Endothelial cell of umbilical vein (primary cell): ENCODE measurements around the gene LRCOL1. TPM values are rescaled to one million over a fixed set of nuclear protein-coding genes. Genes with fewer than 3 reads are reported as not detected.

Experiments
- BruUV-seq: library from RNA; stranded (reverse); fragments of 400-500 nt; replicated peaks from 2 replicates; lab custom pipeline; 2021; lab: Mats Ljungman, UMichigan
- CTCF ChIA-PET: fragments of 300-600, 350-600 bp; sonication (Branson Sonifier 250); formaldehyde crosslinking; loops from one replicate; lab custom pipeline; 2021; ENCODE audit warnings: antibody characterized with exemption, inconsistent platforms; lab: Charles Lee
- POLR2A ChIA-PET: fragments of 300-600, 350-600 bp; sonication (Branson Sonifier 250); formaldehyde crosslinking; loops from one replicate; lab custom pipeline; 2021; ENCODE audit warnings: antibody characterized with exemption, inconsistent platforms; lab: Charles Lee
- DNase-seq: peaks from one replicate; pipeline ENCODE4 v3.0.0-alpha.2; 2011; ENCODE audit warnings: low read depth, low spot score
- FAIRE-seq: peaks from 2 replicates; lab custom pipeline; 2011; peaks lifted over from hg19 to GRCh38; lab: Jason Lieb, UNC
- H2AFZ ChIP-seq: 2 replicates; pipeline ENCODE4 v1.6.0; 2012; ENCODE audit warnings: low read depth, low read length, control low read depth, inconsistent platforms
- H3K27ac ChIP-seq: 2 replicates; pipeline ENCODE4 v1.5.1; 2011; ENCODE audit warnings: low read depth, mild to moderate bottlenecking, control low read depth, low read length, moderate library complexity; ENCODE audit not compliant: insufficient read depth
- H3K27me3 ChIP-seq, 2 experiments: 2 replicates each; pipeline versions ENCODE4 v1.6.0 to v1.6.1; 2011; ENCODE audit warnings: low read length in 2 of 2, mixed read lengths in 1 of 2; ENCODE audit not compliant: control insufficient read depth in 2 of 2, insufficient read depth in 2 of 2
- H3K36me3 ChIP-seq, 2 experiments: 2 replicates in 1 of 2; 3 replicates in 1 of 2; pipeline ENCODE4 v1.5.1; 2011; ENCODE audit warnings: low read length in 2 of 2, mild to moderate bottlenecking in 1 of 2, moderate library complexity in 1 of 2; ENCODE audit not compliant: control insufficient read depth in 2 of 2, insufficient read depth in 2 of 2; ENCODE audit errors: extremely low read depth in 1 of 2
- H3K4me1 ChIP-seq: 3 replicates; pipeline ENCODE4 v1.5.1; 2011; ENCODE audit warnings: mild to moderate bottlenecking, low read length; ENCODE audit not compliant: control insufficient read depth, insufficient read depth; ENCODE audit errors: extremely low read depth
- H3K4me2 ChIP-seq: 2 replicates; pipeline ENCODE4 v1.6.1; 2011; ENCODE audit warnings: low read length, control low read depth, mixed read lengths; ENCODE audit not compliant: insufficient read depth
- H3K4me3 ChIP-seq, 3 experiments: fragments of 200-600 bp in 1 of 3; sonication (generic), shearing (Covaris generic) in 1 of 3; replicated peaks in 1 of 3; 2 replicates each; pipeline ENCODE4 v1.5.1; 2011 to 2016; ENCODE audit warnings: control low read depth in 3 of 3, low read length in 3 of 3, mild to moderate bottlenecking in 2 of 3, inconsistent platforms in 1 of 3, low read depth in 1 of 3, moderate library complexity in 1 of 3; ENCODE audit not compliant: insufficient read depth in 1 of 3
- H3K79me2 ChIP-seq: 2 replicates; pipeline ENCODE4 v1.6.0; 2012; ENCODE audit warnings: low read length, inconsistent platforms; ENCODE audit not compliant: control insufficient read depth, insufficient read depth
- H3K9ac ChIP-seq: replicated peaks from 2 replicates; pipeline ENCODE3; 2011; ENCODE audit warnings: low read length, control low read depth; ENCODE audit not compliant: insufficient read depth; ENCODE audit errors: extremely low read depth
- H3K9me1 ChIP-seq: replicated peaks from 3 replicates; pipeline ENCODE4 v1.6.0; 2011; ENCODE audit warnings: mild to moderate bottlenecking, low read length; ENCODE audit not compliant: control insufficient read depth, insufficient read depth; ENCODE audit errors: extremely low read depth
- H3K9me3 ChIP-seq: replicated peaks from 2 replicates; pipeline ENCODE4 v1.5.1; 2012; ENCODE audit warnings: low read length, inconsistent platforms; ENCODE audit not compliant: control insufficient read depth, insufficient read depth
- H4K20me1 ChIP-seq: replicated peaks from 2 replicates; pipeline ENCODE3; 2011; ENCODE audit warnings: mild to moderate bottlenecking, low read length; ENCODE audit not compliant: control insufficient read depth, insufficient read depth; ENCODE audit errors: extremely low read depth
- CTCF ChIP-seq, 2 donors: IDR thresholded peaks; 1 replicate in 1 of 2; 2 replicates in 1 of 2; pipeline ENCODE4 v1.5.1; 2011; ENCODE audit warnings: low read length in 2 of 2, mild to moderate bottlenecking in 2 of 2, moderate library complexity in 2 of 2, control low read depth in 1 of 2, inconsistent platforms in 1 of 2, low read depth in 1 of 2; ENCODE audit not compliant: insufficient read depth in 1 of 2; ENCODE audit errors: extremely low read depth in 1 of 2
- EZH2 ChIP-seq: IDR thresholded peaks from 2 replicates; pipeline ENCODE4 v1.6.1; 2012; ENCODE audit warnings: borderline replicate concordance, low read depth, mild to moderate bottlenecking, moderate library complexity, low read length, inconsistent platforms; ENCODE audit not compliant: severe bottlenecking
- MAX ChIP-seq: IDR thresholded peaks from 2 replicates; pipeline ENCODE4 v1.6.1; 2011; ENCODE audit not compliant: insufficient read depth, insufficient read length
- POLR2A ChIP-seq: IDR thresholded peaks from 2 replicates; pipeline ENCODE4 v1.6.1; 2012; ENCODE audit warnings: low read depth, mild to moderate bottlenecking, control low read depth, low read length
- POLR2AphosphoS5 ChIP-seq: IDR thresholded peaks from 2 replicates; pipeline ENCODE4 v1.6.1; 2012; ENCODE audit warnings: low read depth, mild to moderate bottlenecking, control low read depth, low read length, moderate library complexity; ENCODE audit not compliant: insufficient read depth
- dilution Hi-C: fragments of 300-500 bp; cut with MboI; formaldehyde crosslinking; loops from one replicate; pipeline ENCODE4 v1.15.0; 2019; ENCODE audit warnings: low sequenced_read_pairs; ENCODE audit not compliant: extremely low pct_ligation_motif_present
- intact Hi-C: fragments of 100-400 bp; cut with micrococcal nuclease; formaldehyde crosslinking; loops from one replicate; pipeline ENCODE4 v1.10.0; 2022
- polyA plus RNA-seq, 4 experiments: library from polyadenylated mRNA; depleted of rRNA in 3 of 4; stranded (reverse) in 3 of 4; unstranded in 1 of 4; fragments of >200 nt; gene quantifications; 2 replicates each; pipeline versions ENCODE4 v1.2.1 to v1.2.3, GENCODE V29; 2011 to 2012; ENCODE audit warnings: missing spikeins in 1 of 4
- total RNA-seq: library from RNA; stranded (reverse); gene quantifications from 2 replicates; pipeline ENCODE4 v1.2.3, GENCODE V29; 2021

Gene LRCOL1
- total and polyA plus RNA-seq, 2 donors (not counting 3 experiments of a cell fraction or from before 2014, with no cell fraction given) = 1.2 to 1.5 TPM

- Histone ChIP-seq H3K9ac (no peak overlapping the region), H3K4me2 (no peak overlapping the region), H4K20me1 (no peaks in the 10 kb centered on the region), H3K4me1 (peaks cover 1% of the 10 kb centered on the region), H3K9me3 (no peaks in the 10 kb centered on the region), H3K27ac (no peak overlapping the region), H2AFZ (no peak overlapping the region), H3K9me1 (no peaks in the 10 kb centered on the region), H3K4me3 (no peak overlapping the region), H3K36me3 (no peaks in the 10 kb centered on the region), H3K79me2 (peaks cover 3% of the 10 kb centered on the region), H3K27me3 (no peaks in the 10 kb centered on the region)
- ChIA-PET CTCF (interaction anchor here (1.2 to 1.4 kb wide), 2 partner anchors 48 to 140 kb away, joined by 3 to 8 read pairs; no protein-coding TSS in a partner anchor), POLR2A (no interaction called here)
- dilution Hi-C loops = no loop called here
- no TSS peak for BruUV-seq
- TF ChIP-seq EZH2 (no peak), POLR2AphosphoS5 (no peak), MAX (no peak)
- no peak for FAIRE-seq
- intact Hi-C loops = no loop called here
- no peak for DNase-seq
These were observed 54.7 kb downstream of the LRCOL1 start for GRCh38 chr12:132555686-132556085.

- Histone ChIP-seq H3K4me1 (no peaks in the 10 kb centered on the region), H3K79me2 (no peaks in the 10 kb centered on the region), H3K9me1 (no peaks in the 10 kb centered on the region), H3K27me3 (no peaks in the 10 kb centered on the region), H3K4me3 (no peak overlapping the region), H3K4me2 (no peak overlapping the region), H2AFZ (no peak overlapping the region), H3K36me3 (no peaks in the 10 kb centered on the region), H4K20me1 (no peaks in the 10 kb centered on the region), H3K27ac (no peak overlapping the region), H3K9ac (no peak overlapping the region), H3K9me3 (no peaks in the 10 kb centered on the region)
- dilution Hi-C loops = no loop called here
- no peak for FAIRE-seq
- no peak for TF ChIP-seq POLR2A
- TF ChIP-seq CTCF (IDR thresholded peaks at IDR 0.05; ENCODE audit: extremely low read depth in 1 of 2, insufficient read depth in 1 of 2, low read depth in 1 of 2, low read length in 2 of 2) = peak; percentile 16 to 22
- TF ChIP-seq MAX = no peak
- BruUV-seq = no TSS peak
- DNase-seq = no peak
- POLR2A ChIA-PET = no interaction called here
- intact Hi-C loops = no loop called here
- CTCF ChIA-PET = interaction anchor here (0.6 to 1.4 kb wide), 6 partner anchors 47 to 141 kb away, joined by 3 to 8 read pairs (median 4); no protein-coding TSS in a partner anchor
These were observed 55.3 kb downstream of the LRCOL1 start for GRCh38 chr12:132554845-132555630.
